GM13976 (cell line): ENCODE results near the gene CAMSAP1.
"Not testable (repeated sequence)": the region's sequence is repeated elsewhere in the genome, so short reads cannot be mapped to it uniquely, and the experiment has no call there.

Source experiments
- DNase-seq: peaks from one replicate; pipeline ENCODE4 v3.0.0; 2012; ENCODE audit warnings: low spot score
- in situ Hi-C: fragments of 300-500 bp; cut with MboI; formaldehyde crosslinking; loops from one replicate; pipeline ENCODE4 v1.12.0; 2022; ENCODE audit warnings: low sequenced_read_pairs, mixed read lengths, inconsistent platforms; ENCODE audit not compliant: unreplicated experiment
- TF ChIP-seq, protein P1 (sequence below): IDR thresholded peaks from 2 replicates; pipeline ENCODE4 v1.5.1; 2012; ENCODE audit warnings: borderline replicate concordance, mild to moderate bottlenecking; ENCODE audit not compliant: insufficient read depth; ENCODE audit errors: extremely low read depth, missing control alignments, control extremely low read depth

Gene CAMSAP1

DNA sequence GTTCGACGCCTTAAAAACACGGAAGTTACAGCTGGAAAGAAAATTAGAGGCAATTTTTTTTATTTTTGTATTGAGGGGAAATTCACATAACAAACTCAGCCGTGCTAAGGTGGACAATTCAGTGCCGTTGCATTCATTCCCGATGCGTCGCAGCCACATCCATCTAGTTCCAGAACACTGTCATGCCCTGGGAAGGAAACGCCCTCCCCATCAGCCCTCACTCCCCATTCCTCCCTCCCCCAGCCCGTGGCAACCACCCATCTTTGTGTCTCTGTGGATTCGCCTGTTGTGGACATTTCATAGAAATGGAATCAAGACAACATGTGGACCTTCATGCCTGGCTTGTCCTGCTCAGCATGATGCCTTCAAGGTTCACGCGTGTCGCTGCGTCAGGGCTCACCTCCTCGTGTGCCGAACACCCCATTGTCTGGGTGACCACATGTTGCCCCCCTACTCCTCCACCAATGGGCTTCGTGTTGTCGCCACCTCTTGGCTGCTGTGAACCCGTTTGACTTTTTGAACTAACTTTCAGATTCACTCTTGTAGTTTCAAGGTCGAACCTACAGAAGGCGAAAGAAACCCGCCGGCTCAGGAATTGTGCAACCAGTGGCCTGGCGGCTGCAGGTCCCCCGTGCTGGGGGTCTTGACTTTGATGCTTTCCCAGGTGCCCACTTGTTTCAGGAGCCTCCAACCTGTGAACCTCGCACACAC lies 17.4 kb upstream of the CAMSAP1 start:
- in situ Hi-C loops: no loop called here
- TF ChIP-seq, protein P1, sequence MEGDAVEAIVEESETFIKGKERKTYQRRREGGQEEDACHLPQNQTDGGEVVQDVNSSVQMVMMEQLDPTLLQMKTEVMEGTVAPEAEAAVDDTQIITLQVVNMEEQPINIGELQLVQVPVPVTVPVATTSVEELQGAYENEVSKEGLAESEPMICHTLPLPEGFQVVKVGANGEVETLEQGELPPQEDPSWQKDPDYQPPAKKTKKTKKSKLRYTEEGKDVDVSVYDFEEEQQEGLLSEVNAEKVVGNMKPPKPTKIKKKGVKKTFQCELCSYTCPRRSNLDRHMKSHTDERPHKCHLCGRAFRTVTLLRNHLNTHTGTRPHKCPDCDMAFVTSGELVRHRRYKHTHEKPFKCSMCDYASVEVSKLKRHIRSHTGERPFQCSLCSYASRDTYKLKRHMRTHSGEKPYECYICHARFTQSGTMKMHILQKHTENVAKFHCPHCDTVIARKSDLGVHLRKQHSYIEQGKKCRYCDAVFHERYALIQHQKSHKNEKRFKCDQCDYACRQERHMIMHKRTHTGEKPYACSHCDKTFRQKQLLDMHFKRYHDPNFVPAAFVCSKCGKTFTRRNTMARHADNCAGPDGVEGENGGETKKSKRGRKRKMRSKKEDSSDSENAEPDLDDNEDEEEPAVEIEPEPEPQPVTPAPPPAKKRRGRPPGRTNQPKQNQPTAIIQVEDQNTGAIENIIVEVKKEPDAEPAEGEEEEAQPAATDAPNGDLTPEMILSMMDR: no peak
- no peak for DNase-seq

DNA sequence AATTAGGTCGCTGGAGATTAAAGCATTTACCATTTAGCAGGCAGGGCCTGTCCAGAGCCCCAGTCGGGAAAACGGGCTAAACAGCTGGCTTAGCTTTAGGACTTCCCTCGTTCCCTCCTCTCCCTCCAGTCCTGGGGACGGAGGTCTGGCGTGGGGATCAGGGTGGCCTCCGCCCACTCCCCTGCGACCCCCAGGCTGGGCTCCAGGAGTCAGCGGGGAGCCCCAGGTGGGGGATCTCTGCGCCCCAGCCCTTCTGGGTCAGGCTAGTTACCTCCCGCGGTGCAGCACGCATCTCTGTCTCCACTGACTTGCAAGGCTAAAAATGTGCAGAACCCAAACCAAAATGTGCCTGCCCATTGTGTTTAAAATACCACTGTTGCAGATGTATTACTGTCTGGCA lies 16.2 kb upstream of the CAMSAP1 start:
- DNase-seq: no peak
- in situ Hi-C loops: no loop called here
- TF ChIP-seq, protein P1: no peak

DNA sequence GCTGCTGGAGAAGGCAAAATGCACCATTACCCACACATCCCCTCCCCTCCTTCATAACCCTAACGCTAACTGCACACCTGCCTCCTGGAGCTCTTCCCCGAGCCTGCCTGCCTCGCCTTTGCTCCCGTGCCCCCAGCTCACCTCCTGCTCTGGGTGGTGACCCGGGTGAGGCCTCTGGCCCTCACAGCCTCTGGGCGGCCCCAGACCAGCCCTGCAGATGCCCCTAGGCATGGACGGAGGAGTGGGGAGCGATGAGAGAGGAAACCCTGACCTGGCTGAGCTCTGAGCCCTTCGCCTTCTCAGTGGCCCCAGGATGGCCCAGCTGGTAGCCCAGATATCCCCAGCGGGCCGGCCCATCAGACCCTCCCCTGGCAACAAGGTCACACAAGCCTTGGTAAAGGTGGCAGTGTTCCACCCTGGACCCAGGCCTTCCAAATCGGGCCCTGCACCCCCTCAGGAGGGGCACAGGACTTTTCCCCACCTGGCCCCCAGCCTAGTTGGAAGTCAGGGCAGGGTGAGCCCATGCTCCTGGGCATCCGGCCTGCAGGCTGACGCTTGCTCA lies 14.5 kb upstream of the CAMSAP1 start:
- DNase-seq: peak; percentile 28
- TF ChIP-seq, protein P1: no peak
- in situ Hi-C loops: no loop called here

DNA sequence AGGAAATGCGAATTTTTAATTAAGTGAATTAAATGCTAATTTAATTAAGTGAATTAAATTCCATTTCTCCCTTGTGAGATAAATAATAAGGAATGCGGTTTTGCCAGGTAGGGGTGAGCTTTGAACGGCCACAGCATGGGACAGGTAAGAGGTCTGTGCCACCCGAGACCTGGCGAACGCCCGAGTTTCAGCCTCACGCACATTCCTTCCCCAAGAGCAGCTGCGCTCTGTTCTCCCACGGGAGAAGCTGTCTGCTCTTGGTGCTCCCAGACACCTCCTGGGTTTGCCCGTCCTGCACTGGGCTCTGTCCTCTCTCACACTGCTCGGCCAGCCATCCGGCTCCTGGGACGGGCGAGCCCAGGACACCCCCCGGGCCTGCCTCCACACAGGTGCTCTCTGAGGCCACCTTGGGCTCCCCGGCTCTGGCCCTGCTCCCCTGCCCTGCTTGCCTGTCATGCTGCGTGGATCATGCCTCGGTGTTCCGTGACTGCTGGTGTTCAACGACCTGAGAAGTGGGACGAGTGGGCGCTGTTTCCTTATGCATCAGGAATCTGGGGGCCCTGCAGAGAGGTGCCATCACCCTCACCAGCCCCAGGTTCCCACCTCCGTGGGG lies 13.7 kb upstream of the CAMSAP1 start:
- TF ChIP-seq, protein P1: no peak
- in situ Hi-C loops: no loop called here

DNA sequence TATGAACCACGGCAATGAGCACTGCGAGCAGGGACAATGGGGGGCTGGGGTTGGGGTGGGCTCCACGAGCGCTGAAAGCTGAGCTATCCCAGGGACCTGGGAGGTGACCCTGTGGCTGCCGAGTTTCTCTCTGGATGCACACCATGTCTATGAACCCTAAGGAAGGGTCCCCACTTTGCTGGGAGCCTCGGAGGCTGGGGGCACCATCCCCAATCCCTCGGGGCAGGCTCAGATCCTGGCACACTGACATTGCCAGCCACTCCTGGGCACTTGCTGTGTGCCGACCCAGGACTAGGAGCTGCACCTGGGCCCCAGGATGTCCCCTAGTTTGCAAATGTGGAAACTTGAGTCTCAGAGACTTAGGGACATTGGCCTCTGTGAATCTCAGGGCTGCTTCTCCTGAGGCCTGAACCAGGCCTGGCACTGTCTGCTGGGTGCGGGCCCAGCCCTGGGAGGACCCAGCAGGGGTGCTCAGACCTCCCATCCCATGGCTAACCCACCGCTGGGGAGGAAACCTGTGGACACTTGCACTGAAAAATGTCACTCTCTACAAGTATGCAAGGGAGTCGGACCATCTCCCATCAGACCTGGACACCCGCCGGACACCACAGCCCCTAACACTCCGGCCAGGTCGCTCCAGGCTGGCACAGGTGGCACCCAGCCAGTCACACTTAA lies 13.0 kb upstream of the CAMSAP1 start:
- TF ChIP-seq, protein P1: no peak
- in situ Hi-C loops: no loop called here
- DNase-seq: peak; percentile 37

More for the DNA sequence above, 13.7 kb upstream of the CAMSAP1 start:
- DNase-seq: peak; percentile 38

DNA sequence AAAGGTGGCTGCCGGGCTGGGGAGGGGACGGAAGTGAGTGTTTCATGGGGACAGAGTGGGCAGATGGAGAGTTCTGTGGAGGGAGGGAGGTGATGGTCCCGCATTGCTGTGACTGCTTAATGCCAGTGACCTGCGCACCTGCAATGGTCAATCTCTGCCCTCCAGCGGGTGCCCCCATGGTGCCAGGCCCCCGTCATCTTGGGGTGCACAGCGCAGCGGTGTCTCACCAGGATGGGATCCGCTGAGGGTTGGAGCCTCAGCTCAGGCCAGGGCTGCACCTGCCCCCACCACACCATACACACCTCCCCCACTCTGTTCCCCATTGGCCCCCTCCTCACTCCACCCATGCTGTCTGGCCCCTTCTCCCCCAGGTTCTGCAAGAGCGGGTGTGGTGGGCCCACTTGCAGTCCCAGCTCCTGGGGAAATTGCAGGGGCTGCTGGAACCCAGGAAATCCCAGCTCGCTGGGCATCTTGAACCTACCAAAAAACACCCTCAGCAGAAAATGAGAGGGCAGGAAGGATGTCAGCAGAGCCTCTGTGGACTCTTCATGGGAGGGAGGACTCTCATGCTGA lies 12.1 kb upstream of the CAMSAP1 start:
- in situ Hi-C loops: no loop called here
- DNase-seq: no peak
- TF ChIP-seq, protein P1: no peak

DNA sequence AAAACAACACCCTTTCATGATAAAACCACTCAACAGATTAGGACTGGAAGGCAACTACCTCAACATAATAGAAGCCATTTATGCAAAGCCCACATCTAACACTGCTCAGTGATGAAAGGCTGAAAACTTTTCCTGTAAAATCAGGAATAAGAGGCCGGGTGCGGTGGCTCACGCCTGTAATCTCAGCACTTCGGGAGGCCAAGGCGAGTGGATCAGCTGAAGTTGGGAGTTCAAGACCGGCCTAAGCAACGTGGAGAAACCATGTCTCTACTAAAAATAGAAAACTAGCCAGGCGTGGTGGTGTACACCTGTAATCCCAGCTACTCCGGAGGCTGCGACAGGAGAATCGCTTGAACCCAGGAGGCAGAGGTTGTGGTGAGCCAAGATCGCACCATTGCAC lies 8.9 kb upstream of the CAMSAP1 start:
- DNase-seq, in situ Hi-C loops: not testable (repeated sequence)
